ENCODE data around the gene ZZZ3. TPM values are rescaled to one million over a fixed set of nuclear protein-coding genes. Genes with fewer than 3 reads are reported as not detected.
"Not testable (repeated sequence)": the region's sequence is repeated elsewhere in the genome, so short reads cannot be mapped to it uniquely, and the experiment has no call there.

Gene ZZZ3
- total RNA-seq, 1 donor, result 62.9 TPM

DNA sequence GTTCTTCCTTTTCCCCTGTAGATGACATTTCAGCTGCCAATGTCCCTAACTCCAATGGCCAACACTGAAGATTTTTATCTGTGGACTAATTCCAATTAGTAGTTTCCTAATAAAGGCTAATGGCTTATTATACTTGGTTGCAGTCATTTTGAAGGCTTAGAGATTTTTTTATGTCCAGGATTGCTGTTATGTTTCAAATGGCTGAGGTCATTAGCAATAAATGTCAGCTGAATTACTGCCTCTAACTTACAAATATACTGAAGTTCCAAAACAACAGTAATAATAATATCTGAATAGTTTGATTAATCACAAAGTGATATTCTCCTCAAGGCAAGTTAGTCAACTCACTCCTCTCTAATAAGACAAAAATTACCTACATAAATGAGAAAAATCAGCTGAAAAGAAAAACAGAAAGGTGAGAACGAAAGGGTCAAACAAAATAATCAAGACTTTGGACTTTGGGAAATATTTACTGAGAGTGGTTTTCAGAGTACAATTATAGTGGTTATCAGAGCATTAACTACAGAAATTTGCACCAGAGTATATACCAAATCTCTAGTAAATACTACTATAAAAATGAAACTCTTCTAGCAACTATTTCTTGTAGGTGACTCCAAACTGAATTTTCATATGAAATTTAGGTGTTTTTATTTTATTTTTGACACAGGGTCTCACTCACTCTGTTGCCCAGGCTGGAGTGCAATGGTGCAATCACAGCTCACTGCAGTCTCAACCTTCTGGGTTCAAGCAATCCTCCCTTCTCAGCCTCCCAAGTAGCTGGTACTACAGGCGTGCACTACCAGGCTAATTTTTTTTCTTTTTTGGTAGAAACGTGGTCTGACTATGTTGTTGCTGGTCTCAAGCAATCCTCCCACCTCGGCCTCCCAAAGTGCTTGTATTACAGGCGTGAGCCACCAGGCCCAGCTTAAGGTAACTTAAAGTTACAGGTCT lies 3.5 kb downstream of the ZZZ3 start:
- Histone ChIP-seq H3K4me3 (ENCODE audit: low read length) (no peak overlapping the region), H3K9me3 (ENCODE audit: low read depth, low read length) (no peaks in the 10 kb centered on the region), H3K4me1 (ENCODE audit: insufficient read depth, low read length) (peaks cover 14% of the 10 kb centered on the region), H3K27me3 (ENCODE audit: insufficient read depth, low read length) (no peaks in the 10 kb centered on the region)

DNA sequence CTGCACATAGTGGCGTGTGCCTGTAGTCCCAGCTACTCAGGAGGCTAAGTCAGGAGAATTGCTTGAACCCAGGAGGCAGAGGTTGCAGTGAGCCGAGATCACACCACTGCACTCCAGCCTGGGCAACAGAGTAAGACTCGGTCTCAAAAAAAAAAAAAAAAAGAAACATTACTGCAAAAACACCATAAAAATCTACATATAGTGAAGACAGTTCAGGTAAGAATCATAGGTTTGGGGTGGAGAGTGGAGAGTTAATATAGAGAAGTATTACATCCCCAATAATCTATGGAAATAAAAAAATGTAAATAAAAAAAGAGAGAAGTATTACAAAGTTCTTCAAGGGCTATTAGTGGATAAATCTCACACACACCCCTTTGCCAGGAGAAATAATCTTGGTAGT lies 7.7 kb downstream of the ZZZ3 start:
- H3K4me3 ChIP-seq (ENCODE audit: low read length); H3K27me3 ChIP-seq (ENCODE audit: insufficient read depth, low read length); H3K4me1 ChIP-seq (ENCODE audit: insufficient read depth, low read length); H3K9me3 ChIP-seq (ENCODE audit: low read depth, low read length): not testable (repeated sequence)

DNA sequence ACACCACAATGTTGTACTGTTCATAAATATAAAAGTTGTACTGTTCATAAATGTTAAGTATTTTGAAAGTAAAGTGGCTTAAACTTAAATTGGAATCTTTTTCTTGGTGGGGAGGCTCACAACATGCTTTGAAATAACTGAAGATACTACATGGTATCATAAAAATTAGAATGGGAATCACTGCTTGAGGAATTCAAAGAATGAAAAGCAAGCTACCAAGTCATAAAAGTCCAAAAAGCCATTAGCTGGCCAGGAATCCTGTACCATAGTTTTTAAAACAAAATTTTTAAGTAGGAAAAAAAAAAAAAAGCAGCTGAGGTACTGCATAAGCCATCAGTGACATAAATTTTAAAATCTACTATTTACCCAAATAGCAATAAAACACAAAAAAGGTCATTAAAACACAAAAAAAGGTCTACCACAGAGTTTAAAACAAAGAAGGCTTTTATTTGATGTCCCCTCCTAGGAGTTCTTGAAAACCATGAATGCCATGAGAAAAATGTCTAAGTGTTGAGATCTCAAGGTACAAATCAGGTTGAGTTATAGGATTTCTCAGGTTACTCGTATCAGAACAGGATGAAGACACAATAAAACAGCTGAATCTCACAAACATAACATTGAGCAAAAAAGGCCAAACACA lies 8.6 kb downstream of the ZZZ3 start:
- no peaks in the 10 kb centered on the region for H3K4me1 ChIP-seq (ENCODE audit: insufficient read depth, low read length)
- no peaks in the 10 kb centered on the region for H3K27me3 ChIP-seq (ENCODE audit: insufficient read depth, low read length)
- no peaks in the 10 kb centered on the region for H3K9me3 ChIP-seq (ENCODE audit: low read depth, low read length)
- no peak overlapping the region for H3K4me3 ChIP-seq (ENCODE audit: low read length)

DNA sequence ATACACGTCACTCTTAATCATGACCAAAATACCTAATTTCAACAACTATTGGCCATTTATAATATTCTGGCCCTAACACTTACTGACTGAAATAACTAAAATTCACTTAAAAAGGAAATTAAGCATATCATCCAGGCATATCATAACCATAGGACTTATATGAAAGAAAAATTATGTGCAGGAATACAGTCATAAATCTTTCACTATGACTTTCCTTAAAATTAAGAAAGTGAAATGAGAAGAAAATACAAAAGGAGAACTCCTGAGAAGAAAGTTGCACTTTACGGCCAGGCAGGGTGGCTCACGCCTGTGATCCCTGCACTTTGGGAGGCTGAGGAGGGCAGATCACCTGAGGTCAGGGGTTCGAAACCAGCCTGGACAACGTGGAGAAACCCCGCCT lies 9.4 kb downstream of the ZZZ3 start:
- H3K27me3 ChIP-seq (ENCODE audit: insufficient read depth, low read length), result no peaks in the 10 kb centered on the region
- no peaks in the 10 kb centered on the region for H3K9me3 ChIP-seq (ENCODE audit: low read depth, low read length)
- H3K4me1 ChIP-seq (ENCODE audit: insufficient read depth, low read length), result no peaks in the 10 kb centered on the region
- no peak overlapping the region for H3K4me3 ChIP-seq (ENCODE audit: low read length)

DNA sequence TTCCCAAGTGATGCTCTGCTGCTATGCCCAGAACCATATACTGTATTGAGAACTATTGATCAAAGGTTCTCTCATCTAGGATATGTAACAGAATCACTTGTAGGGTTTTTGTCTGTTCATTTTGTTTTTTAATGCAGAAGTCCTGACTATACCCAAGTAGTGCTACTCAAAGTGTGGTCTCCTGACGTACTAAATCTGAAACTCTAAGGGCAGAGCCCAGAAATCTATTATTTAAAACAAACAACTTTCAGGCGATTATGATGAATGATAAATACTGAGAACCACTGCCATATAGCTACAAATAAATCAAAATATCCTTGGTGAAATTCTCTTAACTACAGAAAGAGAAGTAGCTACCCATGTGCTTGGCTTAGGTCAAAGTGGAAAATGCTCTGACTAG lies 10.1 kb downstream of the ZZZ3 start:
- H3K27me3 ChIP-seq (ENCODE audit: insufficient read depth, low read length), result no peaks in the 10 kb centered on the region

DNA sequence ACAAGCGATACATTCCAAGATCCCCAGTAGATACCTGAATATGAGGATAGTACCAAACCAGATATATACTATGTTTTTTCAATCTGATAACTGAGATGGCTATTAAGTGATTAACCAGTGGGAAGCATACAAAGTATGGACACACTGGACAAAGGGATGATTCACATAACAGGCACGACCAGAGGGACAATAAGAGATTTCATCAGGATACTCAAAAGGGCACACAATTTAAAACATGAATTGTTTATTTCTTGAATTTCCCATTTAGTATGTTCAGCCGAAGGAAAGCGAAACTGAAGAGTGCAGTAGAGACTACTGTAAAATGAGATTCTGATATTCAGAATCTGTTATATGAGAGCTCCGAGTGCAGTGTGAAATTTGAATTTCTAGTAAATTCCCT lies 10.6 kb downstream of the ZZZ3 start:
- H3K4me3 ChIP-seq (ENCODE audit: low read length), result no peak overlapping the region
- H3K9me3 ChIP-seq (ENCODE audit: low read depth, low read length), result no peaks in the 10 kb centered on the region
- H3K4me1 ChIP-seq (ENCODE audit: insufficient read depth, low read length), result no peaks in the 10 kb centered on the region
- H3K27me3 ChIP-seq (ENCODE audit: insufficient read depth, low read length), result no peaks in the 10 kb centered on the region

More for the DNA sequence above, 10.1 kb downstream of the ZZZ3 start:
- Histone ChIP-seq H3K4me1 (ENCODE audit: insufficient read depth, low read length) (no peaks in the 10 kb centered on the region), H3K4me3 (ENCODE audit: low read length) (no peak overlapping the region), H3K9me3 (ENCODE audit: low read depth, low read length) (no peaks in the 10 kb centered on the region)

DNA sequence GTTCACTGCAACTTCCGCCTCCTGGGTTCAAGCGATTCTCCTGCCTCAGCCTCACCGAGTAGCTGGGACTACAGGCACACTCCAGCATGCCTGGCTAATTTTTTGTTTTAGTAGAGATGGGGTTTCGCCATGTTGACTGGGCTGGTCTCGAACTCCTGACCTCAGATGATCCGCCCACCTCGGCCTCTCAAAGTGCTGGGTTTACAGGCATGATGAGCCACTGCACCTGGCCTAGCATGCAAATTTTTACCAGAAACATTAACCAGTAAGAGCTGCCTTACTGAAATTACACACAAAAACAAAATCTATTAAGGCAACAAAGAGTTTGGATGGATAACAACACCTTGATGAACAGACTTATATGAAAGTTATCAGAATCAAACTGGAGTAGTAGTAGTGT lies 12.1 kb downstream of the ZZZ3 start:
- Histone ChIP-seq H3K27me3 (ENCODE audit: insufficient read depth, low read length) (no peaks in the 10 kb centered on the region), H3K9me3 (ENCODE audit: low read depth, low read length) (no peaks in the 10 kb centered on the region), H3K4me3 (ENCODE audit: low read length) (no peak overlapping the region), H3K4me1 (ENCODE audit: insufficient read depth, low read length) (no peaks in the 10 kb centered on the region)

DNA sequence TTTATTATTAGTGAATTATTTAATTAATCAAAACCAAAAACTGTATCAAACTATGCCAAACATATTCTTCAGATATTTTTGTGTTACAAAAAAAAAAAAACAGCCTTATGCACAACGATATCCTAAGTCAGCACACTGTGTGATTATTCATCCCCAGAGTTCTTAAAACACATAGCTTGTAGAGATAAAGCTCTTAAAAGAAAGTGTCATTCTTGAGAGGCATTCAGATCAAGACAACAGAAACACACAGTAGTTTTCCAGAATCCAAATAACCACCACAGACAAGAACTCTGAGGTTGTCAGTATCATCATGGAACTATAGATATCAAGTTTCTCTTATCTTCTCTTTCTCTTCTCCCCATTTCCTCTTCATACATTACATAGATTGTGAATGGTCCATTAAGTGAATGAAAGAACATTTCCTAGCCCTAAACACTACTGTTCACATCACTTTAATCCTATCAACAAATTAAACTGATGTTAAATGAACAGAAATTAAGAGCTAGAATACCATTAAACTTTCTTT lies 13.5 kb downstream of the ZZZ3 start:
- Histone ChIP-seq H3K4me1 (ENCODE audit: insufficient read depth, low read length) (no peaks in the 10 kb centered on the region), H3K27me3 (ENCODE audit: insufficient read depth, low read length) (no peaks in the 10 kb centered on the region), H3K4me3 (ENCODE audit: low read length) (no peak overlapping the region), H3K9me3 (ENCODE audit: low read depth, low read length) (no peaks in the 10 kb centered on the region)

DNA sequence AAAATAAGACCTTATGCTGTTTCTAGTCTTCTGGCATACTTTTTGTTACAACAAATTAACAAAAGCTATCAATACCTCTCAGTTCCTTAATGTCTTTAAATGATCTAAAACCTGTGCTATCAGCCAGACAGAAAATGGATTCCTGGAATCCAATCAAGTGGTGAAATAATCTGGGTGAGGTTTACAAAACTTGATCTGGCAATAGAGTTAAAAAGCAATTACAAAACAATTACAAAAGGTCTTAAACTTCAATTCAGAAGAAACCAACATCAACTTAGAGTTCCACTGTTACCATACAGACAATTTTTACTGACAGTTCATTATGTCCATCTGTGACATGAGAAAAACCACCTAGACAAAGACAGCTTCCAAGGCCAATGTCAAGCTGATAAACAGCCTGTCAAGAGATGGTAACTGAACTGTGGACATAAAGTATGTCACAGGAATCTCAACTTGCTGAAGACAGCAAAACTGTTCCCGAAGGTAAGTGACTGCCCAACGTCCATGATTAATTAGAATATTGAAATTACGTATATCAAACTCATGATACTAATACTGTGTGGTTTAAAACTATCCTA lies 17.4 kb downstream of the ZZZ3 start:
- no peaks in the 10 kb centered on the region for H3K4me1 ChIP-seq (ENCODE audit: insufficient read depth, low read length)
- no peaks in the 10 kb centered on the region for H3K9me3 ChIP-seq (ENCODE audit: low read depth, low read length)
- no peak overlapping the region for H3K4me3 ChIP-seq (ENCODE audit: low read length)
- H3K27me3 ChIP-seq (ENCODE audit: insufficient read depth, low read length), result no peaks in the 10 kb centered on the region

DNA sequence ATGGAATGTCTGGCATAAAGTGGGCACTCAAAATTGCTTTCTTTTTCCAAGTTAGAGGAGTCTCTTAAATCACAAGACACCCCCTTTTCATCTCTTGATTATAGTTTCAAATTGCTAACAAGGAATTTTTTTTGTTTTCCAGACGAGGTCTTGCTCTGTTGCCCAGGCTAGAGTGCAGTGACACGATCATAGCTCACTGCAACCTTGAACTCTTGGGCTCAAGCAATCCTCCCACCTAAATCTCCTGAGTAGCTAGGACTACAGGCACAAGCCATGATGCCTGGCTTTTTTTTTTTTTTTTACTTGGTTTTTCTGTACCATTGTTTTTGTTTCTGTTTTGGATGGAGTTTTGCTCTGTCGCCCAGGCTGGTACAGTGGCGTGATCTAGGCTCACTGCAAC lies 20.8 kb downstream of the ZZZ3 start:
- H3K27me3 ChIP-seq (ENCODE audit: insufficient read depth, low read length), result no peaks in the 10 kb centered on the region
- no peaks in the 10 kb centered on the region for H3K4me1 ChIP-seq (ENCODE audit: insufficient read depth, low read length)
- H3K9me3 ChIP-seq (ENCODE audit: low read depth, low read length), result no peaks in the 10 kb centered on the region
- H3K4me3 ChIP-seq (ENCODE audit: low read length), result no peak overlapping the region

DNA sequence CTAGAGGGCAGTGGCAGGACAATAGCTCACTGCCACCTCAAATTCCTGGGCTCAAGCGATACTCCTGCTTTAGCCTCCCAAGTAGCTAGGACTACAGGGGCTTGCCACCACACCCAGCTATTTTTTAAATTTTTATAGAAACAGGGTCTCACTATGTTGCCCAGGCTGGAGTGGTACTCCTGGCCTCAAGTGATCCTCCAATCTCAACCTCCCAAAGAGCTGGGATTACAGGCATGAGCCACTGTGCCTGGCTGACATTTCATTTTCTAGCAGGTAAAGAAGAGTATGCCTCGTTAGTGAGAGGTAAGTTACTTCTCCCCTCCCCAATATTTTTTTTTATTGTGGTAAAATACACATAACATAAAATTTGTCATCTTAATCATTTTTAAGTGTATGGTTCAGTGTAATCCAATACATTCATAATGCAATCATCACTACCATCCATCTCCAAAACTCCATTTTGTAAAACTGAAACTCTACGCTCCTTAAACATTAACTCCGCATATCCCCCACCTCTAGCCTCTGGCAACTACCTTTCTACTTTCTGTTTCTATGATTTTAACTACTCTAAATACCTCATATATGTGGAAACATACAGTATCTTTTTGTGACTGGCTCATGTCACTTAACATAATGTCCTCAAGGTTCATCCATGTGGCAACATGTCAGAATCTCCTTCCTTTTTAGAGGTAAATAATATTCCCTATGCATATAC lies 22.4 kb downstream of the ZZZ3 start:
- H3K4me3 ChIP-seq (ENCODE audit: low read length), result no peak overlapping the region
- H3K9me3 ChIP-seq (ENCODE audit: low read depth, low read length), result no peaks in the 10 kb centered on the region
- H3K27me3 ChIP-seq (ENCODE audit: insufficient read depth, low read length), result no peaks in the 10 kb centered on the region
- no peaks in the 10 kb centered on the region for H3K4me1 ChIP-seq (ENCODE audit: insufficient read depth, low read length)

DNA sequence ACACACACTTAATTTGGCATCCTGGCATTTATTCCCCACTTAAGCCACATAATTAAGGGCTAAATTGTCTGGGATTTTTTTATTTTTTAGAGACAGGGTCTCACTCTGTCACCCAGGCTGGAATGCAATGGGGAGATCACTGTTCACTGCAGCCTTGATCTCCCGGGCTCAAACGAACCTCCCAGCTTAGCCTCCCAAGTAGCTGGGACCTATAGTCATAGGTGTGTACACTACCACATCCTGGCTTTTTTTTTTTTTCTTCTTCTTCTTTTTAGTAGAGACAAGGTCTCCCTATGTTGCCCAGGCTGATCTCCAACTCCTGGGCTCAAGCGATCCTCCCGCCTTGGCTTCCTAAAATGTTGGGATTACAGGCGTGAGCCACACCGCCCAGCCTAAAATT lies 24.2 kb downstream of the ZZZ3 start:
- Histone ChIP-seq H3K4me3 (ENCODE audit: low read length) (no peak overlapping the region), H3K4me1 (ENCODE audit: insufficient read depth, low read length) (no peaks in the 10 kb centered on the region), H3K27me3 (ENCODE audit: insufficient read depth, low read length) (no peaks in the 10 kb centered on the region), H3K9me3 (ENCODE audit: low read depth, low read length) (no peaks in the 10 kb centered on the region)

DNA sequence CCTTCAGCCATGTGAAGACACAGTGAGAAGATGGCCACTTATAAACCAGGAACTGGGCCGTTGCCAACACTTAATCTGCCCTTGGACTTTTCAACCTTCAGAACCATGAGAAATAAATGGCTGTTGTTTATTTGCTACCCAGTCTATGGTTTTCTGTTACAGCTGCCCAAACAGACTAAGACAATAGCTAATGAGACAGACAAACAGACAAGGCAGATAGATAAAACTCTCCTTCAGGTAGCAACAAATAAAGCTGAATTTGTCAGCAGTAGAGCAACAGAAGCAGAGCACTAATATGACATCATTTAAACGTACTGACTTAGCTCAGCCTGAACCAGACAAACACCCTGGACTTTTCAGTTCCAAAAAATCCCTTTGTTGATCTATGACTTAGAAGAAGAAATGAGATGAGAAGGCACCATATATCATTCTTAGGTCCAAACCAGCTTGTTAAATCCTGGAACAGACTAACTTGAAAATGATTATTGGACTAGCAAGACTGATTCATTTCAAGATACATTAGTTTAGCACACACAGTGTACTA lies 27.0 kb downstream of the ZZZ3 start:
- H3K27me3 ChIP-seq (ENCODE audit: insufficient read depth, low read length), result no peaks in the 10 kb centered on the region
- H3K4me3 ChIP-seq (ENCODE audit: low read length), result no peak overlapping the region
- H3K9me3 ChIP-seq (ENCODE audit: low read depth, low read length), result no peaks in the 10 kb centered on the region
- no peaks in the 10 kb centered on the region for H3K4me1 ChIP-seq (ENCODE audit: insufficient read depth, low read length)

DNA sequence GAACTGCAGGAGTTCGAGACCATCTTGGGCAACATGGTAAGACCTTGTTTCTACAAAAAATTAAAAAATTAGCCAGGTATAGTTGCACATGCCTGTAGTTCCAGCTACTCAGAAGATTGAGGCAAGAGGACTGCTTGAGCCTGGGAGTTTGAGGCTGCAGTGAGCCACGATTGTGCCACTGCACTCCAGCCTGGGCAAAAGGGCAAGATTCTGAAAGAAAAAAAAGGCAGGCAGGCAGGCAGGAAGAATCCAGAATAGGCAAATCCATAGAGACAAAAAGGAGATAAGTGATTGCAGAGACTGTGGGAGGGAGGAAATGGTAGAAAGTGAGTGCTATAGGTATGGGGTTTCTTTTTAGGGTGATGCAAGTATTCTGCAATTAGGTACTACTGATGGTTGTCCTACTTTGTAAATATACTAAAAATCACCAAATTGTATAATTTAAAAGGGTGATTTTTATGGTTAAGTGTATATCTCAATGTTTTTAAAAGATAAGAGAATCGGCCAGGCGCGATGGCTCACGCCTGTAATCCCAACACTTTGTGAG lies 29.4 kb downstream of the ZZZ3 start:
- H3K4me3 ChIP-seq (ENCODE audit: low read length), result no peak overlapping the region
- H3K27me3 ChIP-seq (ENCODE audit: insufficient read depth, low read length), result no peaks in the 10 kb centered on the region
- H3K4me1 ChIP-seq (ENCODE audit: insufficient read depth, low read length), result no peaks in the 10 kb centered on the region
- H3K9me3 ChIP-seq (ENCODE audit: low read depth, low read length), result peaks cover 20% of the 10 kb centered on the region
